ENCODE measurements around the gene TNPO2.
"Not testable (repeated sequence)": the region's sequence is repeated elsewhere in the genome, so short reads cannot be mapped to it uniquely, and the experiment has no call there.

TNPO2 gene

GRCh38 chr19:12705169-12705568 is 18.6 kb downstream of the TNPO2 start:
- DNase-seq, result no peak

GRCh38 chr19:12703046-12703445 is 20.7 kb downstream of the TNPO2 start:
- peak; percentile 68 for DNase-seq

- no peak for DNase-seq
Measured at GRCh38 chr19:12701596-12702282, 22.0 kb downstream of the TNPO2 start.

- peak; percentile 45 for DNase-seq
Measured at GRCh38 chr19:12698138-12698537, 25.6 kb downstream of the TNPO2 start.

- not testable (repeated sequence) for DNase-seq
Measured at GRCh38 chr19:12697425-12697824, 26.3 kb downstream of the TNPO2 start.

GRCh38 chr19:12696366-12697335 is 27.1 kb downstream of the TNPO2 start, which contains the start of gene FBXW9:
Gene FBXW9 (minus strand): TSS chr19:12696631. CDS start chr19:12696581, 50 bp downstream.
- DNase-seq, result peak; percentile 99

GRCh38 chr19:12695997-12696365 is 27.8 kb downstream of the TNPO2 start:
- no peak for DNase-seq

GRCh38 chr19:12695514-12695913 is 28.2 kb downstream of the TNPO2 start:
- DNase-seq, result no peak

GRCh38 chr19:12695096-12695495 is 28.6 kb downstream of the TNPO2 start:
- peak; percentile 49 for DNase-seq

- no peak for DNase-seq
Measured at GRCh38 chr19:12694641-12695040, 29.1 kb downstream of the TNPO2 start.

- no peak for DNase-seq
Measured at GRCh38 chr19:12692960-12693359, 30.8 kb downstream of the TNPO2 start.

- no peak for DNase-seq
Measured at GRCh38 chr19:12689581-12690216, 34.0 kb downstream of the TNPO2 start.

GRCh38 chr19:12689012-12689411 is 34.7 kb downstream of the TNPO2 start:
- no peak for DNase-seq

- no peak for DNase-seq
Measured at GRCh38 chr19:12687496-12688196, 36.1 kb downstream of the TNPO2 start, which contains the start of gene GNG14. Gene GNG14 (plus strand): TSS chr19:12687998. CDS start chr19:12688049, 51 bp downstream.

- DNase-seq, result no peak
Measured at GRCh38 chr19:12685831-12686230, 37.9 kb downstream of the TNPO2 start.

GRCh38 chr19:12681074-12681987 is 42.4 kb downstream of the TNPO2 start, which contains the start of gene DHPS:
Gene DHPS (minus strand): TSS chr19:12681880. CDS start chr19:12681766, 114 bp downstream.
- peak; percentile 99 for DNase-seq

GRCh38 chr19:12680034-12680433 is 43.7 kb downstream of the TNPO2 start:
- no peak for DNase-seq

GRCh38 chr19:12678039-12678438 is 45.7 kb downstream of the TNPO2 start:
- peak; percentile 27 for DNase-seq

GRCh38 chr19:12676928-12677327 is 46.8 kb downstream of the TNPO2 start:
- no peak for DNase-seq

GRCh38 chr19:12676384-12676792 is 47.3 kb downstream of the TNPO2 start:
- peak; percentile 76 for DNase-seq

- DNase-seq, result no peak
Measured at GRCh38 chr19:12675940-12676339, 47.8 kb downstream of the TNPO2 start.
